Esophagus mucosa (tissue), 1 donor: ENCODE results near the gene RHOU. TPM values are rescaled to one million over a fixed set of nuclear protein-coding genes. Genes with fewer than 3 reads are reported as not detected.

Source experiments
- ATAC-seq: fragments of 200-7000 bp; cut with Tn5 transposase; one replicate; pipeline ENCODE4 v1.9.1; 2020
- total RNA-seq: library from RNA; stranded (reverse); gene quantifications from one replicate; pipeline ENCODE4 v1.2.4, GENCODE V29; 2023
- donor health status: DM: yes; HTN: yes; CAD: no.

RHOU gene
- total RNA-seq, 1 donor from 2014 or later = 2.1 TPM

- ATAC-seq = no peak
Observed at GRCh38 chr1:228739826-228740225, 4.5 kb downstream of the RHOU start.

- no peak for ATAC-seq
Observed at GRCh38 chr1:228740543-228741317, 5.5 kb downstream of the RHOU start.

DNA sequence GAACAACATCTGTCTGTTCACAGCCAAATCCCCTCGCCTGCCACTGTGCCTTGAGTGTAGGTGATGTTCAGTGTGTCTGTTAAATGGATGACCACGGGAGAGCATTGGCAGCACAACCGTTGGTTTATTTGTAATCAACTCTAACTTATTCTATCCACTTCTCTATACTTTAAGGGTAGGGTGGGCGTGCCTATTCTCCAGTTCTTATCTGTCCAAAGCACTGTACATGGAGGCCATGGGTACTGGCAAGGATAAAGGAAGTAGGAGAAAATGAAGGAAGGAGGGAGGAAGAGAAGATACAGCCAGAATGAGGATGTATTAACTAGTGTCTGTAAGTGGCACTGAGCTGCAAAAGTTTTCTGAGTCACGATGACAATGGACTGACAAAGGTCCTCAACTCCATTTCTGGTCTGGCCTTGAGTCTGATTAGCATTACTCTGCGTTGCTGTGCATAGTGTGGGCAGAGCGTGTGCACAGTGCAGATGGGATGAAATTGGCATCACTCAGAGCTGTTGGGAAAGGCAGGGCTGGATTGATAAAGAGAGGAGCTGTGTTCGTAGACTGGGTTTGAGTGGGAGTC is 7.1 kb downstream of the RHOU start:
- ATAC-seq = no peak

DNA sequence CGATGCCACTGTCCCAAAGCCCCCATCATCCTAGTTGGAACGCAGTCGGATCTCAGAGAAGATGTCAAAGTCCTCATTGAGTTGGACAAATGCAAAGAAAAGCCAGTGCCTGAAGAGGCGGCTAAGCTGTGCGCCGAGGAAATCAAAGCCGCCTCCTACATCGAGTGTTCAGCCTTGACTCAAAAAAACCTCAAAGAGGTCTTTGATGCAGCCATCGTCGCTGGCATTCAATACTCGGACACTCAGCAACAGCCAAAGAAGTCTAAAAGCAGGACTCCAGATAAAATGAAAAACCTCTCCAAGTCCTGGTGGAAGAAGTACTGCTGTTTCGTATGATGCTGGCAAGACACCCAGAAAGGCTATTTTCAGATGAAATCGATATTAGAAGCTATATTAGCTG is 8.1 kb downstream of the RHOU start:
- ATAC-seq = no peak

DNA sequence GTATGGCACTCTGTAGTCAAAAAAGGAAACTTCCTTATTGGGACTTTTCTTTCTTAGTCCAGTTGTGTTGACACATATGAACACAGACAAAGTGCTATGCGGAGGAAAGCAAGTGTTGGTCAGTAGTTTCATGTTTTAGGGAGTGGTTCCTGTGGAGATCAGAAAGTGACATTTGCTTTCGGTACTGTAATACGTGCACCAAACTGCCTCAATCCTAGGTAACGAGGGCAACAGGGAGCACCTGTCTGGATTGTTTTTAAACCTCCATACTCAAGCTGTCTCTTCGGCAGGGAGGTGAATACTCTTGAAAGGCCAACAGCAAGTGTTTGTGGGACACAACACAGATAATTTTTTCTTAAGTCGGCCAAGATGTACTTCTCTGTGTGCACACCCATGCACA is 9.1 kb downstream of the RHOU start:
- ATAC-seq = no peak

- no peak for ATAC-seq
Observed at GRCh38 chr1:228744918-228745317, 9.6 kb downstream of the RHOU start.

DNA sequence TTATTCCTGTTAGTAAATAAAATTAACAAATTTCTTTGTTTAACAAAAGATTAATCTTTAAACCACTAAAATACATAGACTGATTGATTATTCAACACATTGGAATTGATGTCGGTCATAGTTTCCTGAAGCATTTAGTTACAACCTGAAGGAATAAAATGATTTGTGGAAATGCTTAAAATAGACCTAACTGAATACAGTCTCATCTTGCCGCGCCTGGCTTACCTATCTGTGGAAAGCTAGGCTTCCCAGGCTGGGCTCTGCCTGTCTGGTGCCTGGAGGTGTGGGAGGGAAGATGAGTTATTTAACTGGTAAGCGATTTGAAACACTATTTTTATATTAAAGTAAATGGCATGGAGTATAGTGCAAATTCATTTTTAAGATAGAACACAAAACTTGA is 10.2 kb downstream of the RHOU start:
- no peak for ATAC-seq

DNA sequence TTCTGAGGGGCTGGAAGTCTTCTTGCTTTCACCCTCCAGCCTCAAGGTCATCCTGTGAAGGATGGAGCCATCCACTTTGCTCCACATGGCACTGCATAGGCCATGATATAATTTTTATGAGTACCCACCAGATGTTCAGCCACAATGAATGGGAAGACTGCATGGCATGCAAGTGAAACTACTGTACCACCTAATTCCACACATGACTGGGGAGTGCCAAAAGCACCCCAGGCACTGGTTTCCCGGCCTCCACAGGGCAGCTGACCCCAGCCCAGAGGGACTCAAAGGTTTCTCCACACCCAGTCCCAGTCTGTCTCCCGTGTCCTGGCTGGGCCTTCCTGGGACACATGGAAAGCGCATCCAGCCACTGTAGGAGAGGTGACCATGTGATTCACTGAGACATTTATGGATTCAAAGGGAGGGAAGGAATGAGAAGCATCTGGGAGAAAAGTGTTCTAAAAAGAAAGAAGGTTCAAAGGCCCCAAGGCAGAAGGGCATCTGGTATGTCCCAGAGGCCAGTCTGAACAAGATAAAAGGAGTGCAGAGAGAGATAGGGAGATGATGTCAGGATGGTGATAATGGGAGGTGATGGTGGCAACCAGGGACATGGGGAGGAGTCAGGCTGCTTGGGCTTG is 12.1 kb downstream of the RHOU start:
- no peak for ATAC-seq

GRCh38 chr1:228748029-228748428 is 12.8 kb downstream of the RHOU start:
- no peak for ATAC-seq

DNA sequence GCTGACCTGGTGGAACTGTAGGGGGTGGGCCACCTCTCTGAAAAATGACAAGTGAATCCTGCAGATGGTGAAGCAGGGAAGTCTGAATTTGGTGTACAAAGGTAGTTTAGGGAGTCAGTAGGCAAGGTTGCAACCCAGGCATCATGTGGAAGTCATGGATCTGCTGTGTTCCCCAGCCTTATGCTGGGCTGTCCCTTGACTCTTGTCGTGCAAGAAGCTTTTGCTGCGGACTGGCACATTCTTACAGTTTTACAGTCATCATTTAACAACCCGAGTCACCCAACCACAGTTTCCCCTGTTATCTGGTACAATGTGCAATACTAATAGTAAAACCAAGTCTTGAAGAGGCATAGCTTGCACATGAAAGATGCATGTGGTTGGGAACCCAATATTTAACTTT is 13.2 kb downstream of the RHOU start:
- no peak for ATAC-seq

DNA sequence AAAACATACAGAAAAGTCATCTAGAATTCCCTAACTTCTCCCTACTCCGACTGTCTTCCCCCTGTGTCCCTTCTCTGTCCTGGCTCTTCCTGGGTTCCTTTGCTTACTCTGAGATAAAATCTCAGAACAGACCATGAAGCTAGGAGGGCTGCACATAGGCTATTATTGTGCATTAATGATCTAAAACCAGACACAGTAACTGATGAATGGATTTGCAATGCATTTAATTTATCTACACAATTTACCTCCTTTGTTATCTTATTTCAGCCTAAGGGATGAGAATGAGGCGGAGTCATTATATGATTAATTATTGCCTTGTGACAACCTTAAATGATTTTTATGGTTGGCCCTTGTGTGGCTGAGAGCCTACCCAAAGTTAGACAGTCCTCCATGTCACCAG is 14.5 kb downstream of the RHOU start:
- ATAC-seq = no peak

DNA sequence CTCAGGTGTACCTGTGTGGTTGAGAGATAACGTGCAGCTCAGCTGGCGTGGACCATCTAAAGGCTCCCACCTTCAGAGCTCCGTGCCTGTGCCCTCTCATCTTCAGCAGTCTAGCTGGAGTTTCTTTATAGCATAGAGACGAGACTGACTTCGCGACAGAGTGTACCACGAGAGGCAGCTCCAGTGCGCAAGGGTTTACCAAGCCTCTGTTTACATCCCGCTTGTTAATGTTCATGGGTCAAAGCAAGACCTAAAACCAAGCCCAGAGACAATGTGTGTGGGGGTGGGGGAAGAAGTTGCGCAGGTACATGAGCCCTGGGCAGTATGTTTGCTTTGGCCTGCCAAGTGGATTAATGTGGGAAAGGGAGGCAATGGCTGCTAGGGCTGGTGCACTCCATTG is 15.6 kb downstream of the RHOU start:
- ATAC-seq = no peak

DNA sequence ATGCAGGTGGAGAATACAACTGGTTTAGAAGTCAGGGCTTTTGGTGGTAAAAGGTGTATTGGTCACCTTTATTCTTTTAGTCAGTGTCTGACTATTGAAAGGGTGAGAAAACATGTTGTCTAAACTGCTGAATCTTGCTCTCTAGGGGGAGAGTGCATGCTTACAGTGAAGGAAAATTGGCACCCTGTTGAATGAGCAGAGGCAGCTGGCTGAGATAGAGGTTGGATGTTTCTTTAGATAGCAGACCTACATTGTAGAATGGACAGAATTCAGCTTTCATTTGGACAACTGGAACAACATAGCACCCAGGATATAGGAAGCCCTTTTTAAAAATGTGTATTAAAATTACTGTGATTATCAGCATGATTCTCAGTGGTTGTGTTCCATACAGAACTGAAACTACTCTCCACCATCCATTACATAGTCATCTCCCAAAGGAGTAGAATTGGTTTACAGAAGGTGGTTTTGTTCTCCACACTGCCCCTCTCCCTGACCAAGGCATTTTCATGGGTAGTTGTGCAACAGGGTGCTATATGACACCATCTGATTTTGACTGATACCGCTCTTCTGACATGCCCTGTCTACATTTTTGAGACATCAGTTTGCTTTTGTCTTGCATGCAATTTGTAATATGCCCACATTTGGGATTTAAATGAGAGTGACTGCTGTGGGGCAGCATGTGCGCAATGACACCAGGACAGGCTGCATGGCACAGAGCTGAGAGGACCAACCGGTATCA is 16.2 kb downstream of the RHOU start:
- ATAC-seq = no peak

GRCh38 chr1:228752258-228752657 is 17.0 kb downstream of the RHOU start:
- no peak for ATAC-seq

DNA sequence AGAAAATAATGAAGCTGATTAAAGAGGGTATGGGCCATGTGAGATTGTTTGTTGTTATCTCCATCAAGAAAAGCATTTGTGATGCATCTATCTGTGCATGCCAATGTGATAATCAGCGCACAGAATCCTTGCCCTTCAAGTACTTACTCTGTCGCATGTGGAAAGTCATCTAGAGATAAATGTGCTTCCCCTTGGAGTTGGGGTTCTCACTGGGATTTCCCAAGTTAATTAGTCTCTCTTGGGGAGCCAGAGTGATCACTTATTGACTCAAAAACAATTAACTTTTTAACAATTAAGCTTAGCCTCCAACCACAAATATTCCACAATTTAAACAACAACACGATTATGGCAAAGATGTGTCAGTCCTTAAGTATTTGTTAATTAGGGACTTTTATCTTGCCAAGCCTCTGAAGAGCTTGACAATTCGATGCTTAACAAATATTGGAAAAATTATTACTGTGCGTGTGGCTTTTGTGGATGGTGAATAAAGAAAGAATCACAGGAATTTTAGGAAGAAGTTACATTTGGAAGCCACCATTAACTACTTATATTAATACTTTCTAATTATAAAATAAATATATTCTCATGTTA is 17.5 kb downstream of the RHOU start:
- ATAC-seq = no peak

GRCh38 chr1:228753287-228753686 is 18.0 kb downstream of the RHOU start:
- no peak for ATAC-seq

DNA sequence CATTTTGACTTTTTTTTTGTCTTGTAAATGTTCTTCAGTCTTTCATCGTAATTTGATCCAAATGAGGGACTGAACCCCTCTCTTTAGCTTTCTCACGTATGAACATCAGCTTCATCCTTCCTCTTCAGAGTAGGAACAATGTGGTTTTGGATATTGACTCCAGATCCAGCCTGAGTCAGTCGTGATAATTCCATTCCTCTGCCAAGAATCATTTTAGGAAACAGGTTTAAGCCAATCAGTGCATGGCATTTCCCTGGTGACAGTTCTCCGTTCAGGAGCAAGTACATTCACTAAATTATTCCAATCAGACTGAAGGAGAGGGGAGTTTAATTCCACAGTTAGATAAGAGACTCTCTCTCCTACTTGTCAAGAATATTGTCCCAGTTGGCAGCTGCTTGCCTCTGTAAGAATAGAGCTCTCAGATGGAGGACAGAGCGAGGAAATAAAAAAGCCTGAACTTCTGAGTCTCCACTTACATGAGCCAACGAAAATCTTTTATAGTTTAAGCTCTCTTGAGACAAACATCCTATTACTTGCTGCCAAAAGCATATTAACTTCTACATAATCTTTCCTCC is 18.6 kb downstream of the RHOU start:
- ATAC-seq = no peak

DNA sequence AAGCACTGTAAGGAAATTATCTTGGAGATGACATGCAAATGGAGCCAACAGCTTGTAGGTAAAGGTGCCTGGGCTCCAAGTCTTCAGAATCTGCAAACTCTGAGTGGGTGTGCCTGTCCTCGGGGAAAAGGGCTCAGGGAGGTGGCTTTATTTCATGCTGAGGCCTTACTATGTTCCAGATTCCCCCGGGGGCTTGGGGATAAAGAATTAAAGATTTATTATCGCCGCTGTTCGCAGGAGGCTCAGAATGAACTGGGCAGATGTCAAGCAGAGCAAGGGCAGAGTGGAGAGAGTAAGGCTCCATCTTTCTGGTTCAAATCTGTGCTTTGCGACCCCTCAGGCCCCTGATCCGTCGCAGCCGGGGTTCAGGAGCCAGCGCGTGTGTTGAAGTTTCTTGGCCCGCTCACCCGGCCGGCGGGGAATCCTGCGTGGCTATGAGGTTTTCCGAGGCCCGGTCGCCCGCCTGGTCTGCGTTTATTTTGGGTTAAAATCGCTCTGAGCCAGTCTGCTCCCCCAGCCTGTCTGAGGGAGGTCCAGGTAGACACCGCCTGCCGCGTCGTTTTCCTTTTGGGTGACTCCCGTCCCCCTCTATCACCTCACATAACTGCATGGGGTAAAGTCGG is 19.5 kb downstream of the RHOU start:
- no peak for ATAC-seq

DNA sequence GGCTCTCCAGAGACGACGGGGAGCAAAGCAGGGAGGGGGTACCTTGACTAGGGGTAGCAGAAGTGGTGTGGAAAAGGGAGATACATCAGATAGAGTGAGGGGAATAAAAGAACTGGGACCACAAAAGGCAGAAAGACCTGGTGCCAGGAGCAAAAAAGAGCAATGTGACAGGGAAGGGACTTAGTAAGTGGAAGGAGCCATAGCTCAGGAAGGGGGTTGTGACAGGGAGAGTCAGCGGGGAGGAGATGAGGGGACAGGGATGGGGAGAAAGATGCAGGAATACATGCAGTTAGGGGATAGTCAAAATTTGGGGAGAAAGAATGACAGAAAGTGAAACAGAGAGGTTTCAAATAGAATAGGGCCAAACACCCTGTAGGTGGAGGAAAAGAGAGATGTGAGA is 20.5 kb downstream of the RHOU start:
- no peak for ATAC-seq

- ATAC-seq = no peak
Observed at GRCh38 chr1:228756457-228756856, 21.2 kb downstream of the RHOU start.

GRCh38 chr1:228758447-228758846 is 23.2 kb downstream of the RHOU start:
- no peak for ATAC-seq

GRCh38 chr1:228760979-228761378 is 25.7 kb downstream of the RHOU start:
- ATAC-seq = no peak
